Upper lobe of left lung (tissue), 6 donors: ENCODE data around the gene PROK2. TPM values are rescaled to one million over a fixed set of nuclear protein-coding genes. Genes with fewer than 3 reads are reported as not detected.

ENCODE experiments used
- ATAC-seq, 2 donors: fragments of 200-7000 bp; cut with Tn5 transposase; one replicate each; pipeline ENCODE4 v1.9.1; 2022; ENCODE audit warnings: mild to moderate bottlenecking in 2 of 2, moderate library complexity in 2 of 2; ENCODE audit not compliant: low FRiP score in 2 of 2
- DNase-seq, 2 donors: peaks; one replicate each; pipeline ENCODE4 v3.0.0-alpha.2; 2019 to 2020
- H3K27ac ChIP-seq, 4 donors: fragments of 200-600 bp; sonication (generic); one replicate each; pipeline ENCODE4 v1.5.1; 2016 to 2019
- H3K27me3 ChIP-seq, 4 donors: fragments of 200-600 bp; sonication (generic); one replicate each; pipeline ENCODE4 v1.5.1; 2017 to 2019
- H3K36me3 ChIP-seq, 4 donors: fragments of 200-600 bp; sonication (generic); one replicate each; pipeline ENCODE4 v1.5.1; 2016 to 2019
- H3K4me1 ChIP-seq, 4 donors: fragments of 200-600 bp; sonication (generic); one replicate each; pipeline ENCODE4 v1.5.1; 2018 to 2019
- H3K4me3 ChIP-seq, 4 donors: fragments of 200-600 bp; sonication (generic); one replicate each; pipeline ENCODE4 v1.5.1; 2017 to 2019; ENCODE audit warnings: mild to moderate bottlenecking in 2 of 4, moderate library complexity in 1 of 4
- H3K9me3 ChIP-seq, 4 donors: fragments of 200-600 bp; sonication (generic); one replicate each; pipeline ENCODE4 v1.5.1; 2018 to 2019
- EP300 ChIP-seq, 4 donors: sonication (generic); formaldehyde crosslinking; IDR thresholded peaks; one replicate each; pipeline ENCODE4 v1.5.1; 2017; ENCODE audit warnings: antibody characterized with exemption in 4 of 4, control low read depth in 2 of 4
- POLR2A ChIP-seq, 4 donors: fragments of 450-650 bp; IDR thresholded peaks; one replicate each; pipeline ENCODE4 v1.5.1; 2016 to 2017; ENCODE audit warnings: antibody characterized with exemption in 4 of 4, mild to moderate bottlenecking in 2 of 4
- POLR2AphosphoS5 ChIP-seq, 2 donors: sonication (generic); formaldehyde crosslinking; IDR thresholded peaks; one replicate each; pipeline ENCODE4 v1.5.1; 2017; ENCODE audit warnings: antibody characterized with exemption in 2 of 2
- WGBS, 2 donors: methylation state at CpG; one replicate each; pipeline ENCODE4 v1.1.5; 2017 to 2018; 5-methylcytosine and 5-hydroxymethylcytosine counted together
- total RNA-seq, 6 donors: library from RNA; depleted of rRNA in 4 of 6; stranded (reverse); fragments of >200 nt in 4 of 6; gene quantifications; one replicate each; pipeline versions ENCODE4 v1.1.0 to v1.2.1, GENCODE V29; 2016 to 2021
- TF ChIP-seq, protein P1 (sequence below), 6 experiments: fragments of 450-650 bp in 4 of 6; fragments of 200-600 bp in 2 of 6; sonication (generic) in 2 of 6; IDR thresholded peaks; one replicate each; pipeline ENCODE4 v1.5.1; 2016 to 2019; ENCODE audit warnings: antibody characterized with exemption in 6 of 6
- donor health status: DM: no; HTN: no; CAD: no; lungs with moderate emphysema.
- donor health status: DM: no; HTN: yes; CAD: no; lungs with severe emphysema.

PROK2 gene
- total RNA-seq, 6 donors from 2014 or later, result 2.3 to 10.7 (median 3.3) TPM; not detected in 1

DNA sequence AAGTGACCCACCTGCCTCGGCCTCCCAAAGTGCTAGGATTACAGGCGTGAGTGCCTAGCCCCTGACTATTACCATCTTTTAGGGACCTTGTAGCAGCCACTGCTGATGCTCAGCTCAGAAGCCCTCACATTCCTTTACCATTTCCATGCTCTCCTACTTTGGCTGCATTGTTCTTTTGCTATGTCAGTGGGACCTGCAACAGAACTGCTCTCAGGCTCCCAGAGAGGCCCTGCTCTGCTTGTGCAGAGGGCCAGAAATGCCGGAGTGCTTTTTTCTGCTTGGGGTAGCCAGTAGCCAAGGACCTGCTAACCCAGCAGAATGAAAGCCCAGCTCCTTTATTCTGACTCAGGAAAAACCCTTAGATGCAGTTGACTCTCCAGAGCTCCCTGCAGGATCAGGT lies 18.3 kb upstream of the PROK2 start:
- Histone ChIP-seq H3K9me3 (no peaks in the 10 kb centered on the region), H3K4me1 (no peaks in the 10 kb centered on the region), H3K27me3 (no peaks in the 10 kb centered on the region), H3K27ac (no peak overlapping the region), H3K36me3 (no peaks in the 10 kb centered on the region), H3K4me3 (no peak overlapping the region)
- DNase-seq, result no peak
- TF ChIP-seq, protein P1, sequence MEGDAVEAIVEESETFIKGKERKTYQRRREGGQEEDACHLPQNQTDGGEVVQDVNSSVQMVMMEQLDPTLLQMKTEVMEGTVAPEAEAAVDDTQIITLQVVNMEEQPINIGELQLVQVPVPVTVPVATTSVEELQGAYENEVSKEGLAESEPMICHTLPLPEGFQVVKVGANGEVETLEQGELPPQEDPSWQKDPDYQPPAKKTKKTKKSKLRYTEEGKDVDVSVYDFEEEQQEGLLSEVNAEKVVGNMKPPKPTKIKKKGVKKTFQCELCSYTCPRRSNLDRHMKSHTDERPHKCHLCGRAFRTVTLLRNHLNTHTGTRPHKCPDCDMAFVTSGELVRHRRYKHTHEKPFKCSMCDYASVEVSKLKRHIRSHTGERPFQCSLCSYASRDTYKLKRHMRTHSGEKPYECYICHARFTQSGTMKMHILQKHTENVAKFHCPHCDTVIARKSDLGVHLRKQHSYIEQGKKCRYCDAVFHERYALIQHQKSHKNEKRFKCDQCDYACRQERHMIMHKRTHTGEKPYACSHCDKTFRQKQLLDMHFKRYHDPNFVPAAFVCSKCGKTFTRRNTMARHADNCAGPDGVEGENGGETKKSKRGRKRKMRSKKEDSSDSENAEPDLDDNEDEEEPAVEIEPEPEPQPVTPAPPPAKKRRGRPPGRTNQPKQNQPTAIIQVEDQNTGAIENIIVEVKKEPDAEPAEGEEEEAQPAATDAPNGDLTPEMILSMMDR (IDR thresholded peaks at IDR 0.05), result no peak
- TF ChIP-seq POLR2A (IDR thresholded peaks at IDR 0.05) (no peak), POLR2AphosphoS5 (IDR thresholded peaks at IDR 0.05) (no peak), EP300 (IDR thresholded peaks at IDR 0.05) (no peak)
- ATAC-seq, result no peak
- 91 to 97% methylated on average over 3 of the region's 3 CpGs for WGBS, 2 donors

DNA sequence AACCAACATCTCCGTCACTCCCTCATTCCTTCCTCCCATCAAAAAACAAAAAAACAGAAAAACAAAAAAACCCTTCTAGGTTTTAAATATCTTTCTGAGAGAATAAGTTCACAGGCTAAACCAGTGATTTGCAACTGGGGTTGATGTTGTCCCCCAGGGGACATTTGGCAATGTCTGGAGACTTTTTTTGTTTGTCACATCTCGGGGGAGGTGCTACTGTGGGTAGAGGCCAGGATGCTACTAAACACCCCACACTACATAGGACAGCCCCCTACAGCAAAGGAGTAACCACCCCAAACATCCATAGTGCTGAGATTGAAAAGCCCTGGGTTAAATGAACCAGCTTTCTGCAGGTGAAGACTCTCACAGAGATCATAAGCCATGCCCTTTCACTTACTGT lies 17.0 kb upstream of the PROK2 start:
- WGBS, 2 donors, result 87 to 88% methylated on average over 2 of the region's 2 CpGs
- no peaks in the 10 kb centered on the region for H3K36me3 ChIP-seq
- ATAC-seq, result no peak
- H3K4me1 ChIP-seq, result no peaks in the 10 kb centered on the region
- H3K27ac ChIP-seq, result no peak overlapping the region
- TF ChIP-seq POLR2A (IDR thresholded peaks at IDR 0.05) (no peak), EP300 (IDR thresholded peaks at IDR 0.05) (no peak), POLR2AphosphoS5 (IDR thresholded peaks at IDR 0.05) (no peak)
- TF ChIP-seq, protein P1 (IDR thresholded peaks at IDR 0.05), result no peak
- no peaks in the 10 kb centered on the region for H3K9me3 ChIP-seq
- no peaks in the 10 kb centered on the region for H3K27me3 ChIP-seq
- H3K4me3 ChIP-seq, result no peak overlapping the region
- no peak for DNase-seq

DNA sequence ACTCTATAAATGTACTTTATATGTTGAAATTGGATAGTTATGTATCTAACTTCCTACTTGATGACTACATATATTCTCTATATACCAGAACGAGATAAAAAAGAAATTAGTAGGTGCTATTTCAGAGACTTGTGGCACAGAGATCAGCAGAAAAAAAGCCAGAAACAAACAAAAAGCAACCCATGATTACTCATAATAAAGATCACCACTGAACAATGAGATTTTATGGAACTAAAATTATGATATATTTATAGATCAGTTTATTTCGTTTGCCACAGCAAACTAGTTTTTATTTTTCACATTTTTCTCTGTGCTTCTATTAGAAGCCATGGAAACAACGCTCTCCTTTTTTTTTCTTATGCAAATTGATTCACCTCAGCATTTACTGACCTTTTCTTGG lies 15.1 kb upstream of the PROK2 start:
- ATAC-seq (no peak), DNase-seq (no peak)
- Histone ChIP-seq H3K9me3 (no peaks in the 10 kb centered on the region), H3K27ac (no peak overlapping the region), H3K4me3 (no peak overlapping the region), H3K4me1 (no peaks in the 10 kb centered on the region), H3K36me3 (no peaks in the 10 kb centered on the region), H3K27me3 (no peaks in the 10 kb centered on the region)
- WGBS, 2 donors, result 57 to 61% methylated on average over 3 of the region's 3 CpGs
- TF ChIP-seq, protein P1 (IDR thresholded peaks at IDR 0.05), result no peak

DNA sequence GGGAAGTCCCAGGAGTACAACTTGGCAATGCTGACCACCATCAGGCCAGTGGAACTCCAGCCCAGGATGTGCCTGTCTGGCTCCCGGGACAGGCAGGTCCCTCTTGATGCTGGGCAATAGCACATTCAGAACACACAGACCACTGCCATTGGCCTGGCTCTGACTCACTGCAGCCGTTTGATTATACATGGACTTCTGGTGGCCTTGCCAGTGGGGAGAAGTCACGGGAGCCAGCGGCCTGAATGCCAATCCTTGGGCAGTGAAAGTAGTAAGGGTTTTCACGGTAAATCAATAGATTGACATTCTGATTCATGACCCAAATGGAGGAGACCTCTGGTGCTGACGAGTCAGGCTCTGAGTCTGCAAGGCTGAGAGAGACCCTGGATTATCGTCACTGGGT lies 12.5 kb upstream of the PROK2 start:
- ATAC-seq (no peak), DNase-seq (no peak)
- 76 to 87% methylated on average over 6 to 7 of the region's 7 CpGs for WGBS, 2 donors
- Histone ChIP-seq H3K27me3 (no peaks in the 10 kb centered on the region), H3K4me3 (no peak overlapping the region), H3K4me1 (no peaks in the 10 kb centered on the region), H3K27ac (no peak overlapping the region), H3K9me3 (no peaks in the 10 kb centered on the region), H3K36me3 (no peaks in the 10 kb centered on the region)
- no peak for TF ChIP-seq EP300 (IDR thresholded peaks at IDR 0.05)
- no peak for TF ChIP-seq POLR2A (IDR thresholded peaks at IDR 0.05)
- TF ChIP-seq, protein P1 (IDR thresholded peaks at IDR 0.05), result no peak
- TF ChIP-seq POLR2AphosphoS5 (IDR thresholded peaks at IDR 0.05), result no peak

DNA sequence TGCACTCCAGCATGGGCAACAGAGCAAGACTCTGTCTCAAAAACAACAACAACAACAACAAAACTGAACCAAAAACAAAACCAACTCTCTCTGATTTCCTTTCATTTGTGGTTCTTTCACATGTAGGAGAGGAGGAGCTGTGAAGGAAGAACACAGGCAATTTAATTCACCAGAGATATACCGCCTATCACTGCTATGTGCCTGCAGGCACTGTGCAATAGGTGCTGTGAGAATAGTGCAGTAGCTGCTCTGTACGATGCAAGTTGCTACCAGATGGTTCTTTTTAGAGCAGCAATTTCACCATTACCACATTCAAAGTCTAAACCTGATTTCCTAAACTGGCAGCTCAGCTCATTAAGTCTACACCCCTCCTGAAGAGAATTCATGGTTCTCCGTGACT lies 11.3 kb upstream of the PROK2 start:
- H3K9me3 ChIP-seq, result no peaks in the 10 kb centered on the region
- DNase-seq, result no peak
- 78 to 85% methylated on average over 3 of the region's 3 CpGs for WGBS, 2 donors
- H3K27ac ChIP-seq, result no peak overlapping the region
- TF ChIP-seq EP300 (IDR thresholded peaks at IDR 0.05) (no peak), POLR2A (IDR thresholded peaks at IDR 0.05) (no peak), POLR2AphosphoS5 (IDR thresholded peaks at IDR 0.05) (no peak)
- TF ChIP-seq, protein P1 (IDR thresholded peaks at IDR 0.05), result no peak
- no peak overlapping the region for H3K4me3 ChIP-seq
- H3K36me3 ChIP-seq, result no peaks in the 10 kb centered on the region
- ATAC-seq, result no peak
- no peaks in the 10 kb centered on the region for H3K4me1 ChIP-seq
- no peaks in the 10 kb centered on the region for H3K27me3 ChIP-seq
